Nephron (organoid): ENCODE measurements around the gene NMD3.

Source experiments
- H3K27ac Mint-ChIP-seq, 3 experiments: 2 replicates each; pipeline ENCODE4 v1.8.0; 2020; ENCODE audit warnings: mixed read lengths in 3 of 3, mild to moderate bottlenecking in 2 of 3, moderate library complexity in 1 of 3
- H3K27me3 Mint-ChIP-seq: 2 replicates; pipeline ENCODE4 v1.8.0; 2021; ENCODE audit warnings: low read depth, mild to moderate bottlenecking, moderate library complexity, mixed read lengths
- H3K36me3 Mint-ChIP-seq: 2 replicates; pipeline ENCODE4 v1.8.0; 2020; ENCODE audit warnings: low read depth, mixed read lengths
- H3K4me1 Mint-ChIP-seq: 2 replicates; pipeline ENCODE4 v1.8.0; 2020; ENCODE audit warnings: mixed read lengths
- H3K4me3 Mint-ChIP-seq, 3 experiments: 2 replicates each; pipeline ENCODE4 v1.8.0; 2020; ENCODE audit warnings: mild to moderate bottlenecking in 3 of 3, mixed read lengths in 3 of 3, moderate library complexity in 2 of 3
- H3K9me3 Mint-ChIP-seq: 2 replicates; pipeline ENCODE4 v1.8.0; 2020; ENCODE audit warnings: mixed read lengths
- CTCF ChIP-seq, 3 experiments: fragments of 200-600 bp; sonication (generic); IDR thresholded peaks; one replicate each; pipeline ENCODE4 v1.5.0; 2021; ENCODE audit warnings: antibody characterized with exemption in 3 of 3; ENCODE audit not compliant: unreplicated experiment in 3 of 3

The NMD3 gene

GRCh38 chr3:161197855-161198850 is 23.0 kb upstream of the NMD3 start:
- Mint-ChIP-seq H3K9me3 (peaks cover 13% of the 10 kb centered on the region), H3K36me3 (peaks cover 7% of the 10 kb centered on the region), H3K27ac (peak overlapping the region in 1 of 3 experiments; percentile 9), H3K27me3 (no peaks in the 10 kb centered on the region), H3K4me1 (no peaks in the 10 kb centered on the region), H3K4me3 (no peak overlapping the region)
- TF ChIP-seq CTCF (IDR thresholded peaks at IDR 0.05; ENCODE audit: unreplicated experiment in 3 of 3), result no peak

GRCh38 chr3:161199926-161200325 is 21.2 kb upstream of the NMD3 start:
- Mint-ChIP-seq H3K4me1 (no peaks in the 10 kb centered on the region), H3K36me3 (peaks cover 7% of the 10 kb centered on the region), H3K4me3 (no peak overlapping the region), H3K9me3 (peaks cover 7% of the 10 kb centered on the region), H3K27ac (no peak overlapping the region), H3K27me3 (no peaks in the 10 kb centered on the region)
- no peak for TF ChIP-seq CTCF (IDR thresholded peaks at IDR 0.05; ENCODE audit: unreplicated experiment in 3 of 3)

- Mint-ChIP-seq H3K27me3 (no peaks in the 10 kb centered on the region), H3K4me1 (no peaks in the 10 kb centered on the region), H3K4me3 (no peak overlapping the region), H3K9me3 (no peaks in the 10 kb centered on the region), H3K27ac (no peak overlapping the region), H3K36me3 (no peaks in the 10 kb centered on the region)
- no peak for TF ChIP-seq CTCF (IDR thresholded peaks at IDR 0.05; ENCODE audit: unreplicated experiment in 3 of 3)
Measured at GRCh38 chr3:161203485-161204098, 17.5 kb upstream of the NMD3 start.

- no peaks in the 10 kb centered on the region for H3K9me3 Mint-ChIP-seq
- peaks cover 5% of the 10 kb centered on the region for H3K4me1 Mint-ChIP-seq
- H3K27me3 Mint-ChIP-seq, result no peaks in the 10 kb centered on the region
- no peak for TF ChIP-seq CTCF (IDR thresholded peaks at IDR 0.05; ENCODE audit: unreplicated experiment in 3 of 3)
- H3K4me3 Mint-ChIP-seq, result no peak overlapping the region
- H3K36me3 Mint-ChIP-seq, result no peaks in the 10 kb centered on the region
- H3K27ac Mint-ChIP-seq, result no peak overlapping the region
Measured at GRCh38 chr3:161208931-161209330, 12.2 kb upstream of the NMD3 start.

GRCh38 chr3:161212171-161212771 is 8.8 kb upstream of the NMD3 start:
- no peaks in the 10 kb centered on the region for H3K36me3 Mint-ChIP-seq
- no peaks in the 10 kb centered on the region for H3K9me3 Mint-ChIP-seq

More at GRCh38 chr3:161212171-161212771, 8.8 kb upstream of the NMD3 start:
- H3K4me1 Mint-ChIP-seq, result peaks cover 5% of the 10 kb centered on the region
- H3K4me3 Mint-ChIP-seq, result no peak overlapping the region
- no peak for TF ChIP-seq CTCF (IDR thresholded peaks at IDR 0.05; ENCODE audit: unreplicated experiment in 3 of 3)
- no peaks in the 10 kb centered on the region for H3K27me3 Mint-ChIP-seq
- H3K27ac Mint-ChIP-seq, result no peak overlapping the region
